ENCODE results near the gene RPL18A. TPM values are rescaled to one million over a fixed set of nuclear protein-coding genes. Genes with fewer than 3 reads are reported as not detected.

Gene RPL18A
- total RNA-seq, 1 experiment from 2014 or later = 2,837 TPM

GRCh38 chr19:17842663-17843291, 16.9 kb upstream of the RPL18A start:
- no peak overlapping the region for H2BK5ac ChIP-seq (ENCODE audit: insufficient read length, low read length)
- H3K4me1 Mint-ChIP-seq = peaks cover 6 to 13% of the 10 kb centered on the region in 2 experiments
- no peak overlapping the region for H2BK12ac ChIP-seq (ENCODE audit: insufficient read length, low read depth, low read length)
- no peaks in the 10 kb centered on the region; a peak in 1 of 5 replicates for H3K9me3 Mint-ChIP-seq
- no peaks in the 10 kb centered on the region for H3K4me1 ChIP-seq (ENCODE audit: insufficient read depth, low read length)
- H3K4me3 Mint-ChIP-seq = peak overlapping the region; percentile 69 to 78
- no peak for TF ChIP-seq CTCF (conservative IDR thresholded peaks at IDR 0.05)
- H4K20me1 ChIP-seq (ENCODE audit: control insufficient read depth, insufficient read depth, insufficient read length) = no peaks in the 10 kb centered on the region
- WGBS (ENCODE audit: extremely low coverage, insufficient read length, low lambda C conversion rate) = no CpG with 5 or more reads among the region's 20 CpGs
- no peak overlapping the region for H2AFZ ChIP-seq (ENCODE audit: low read length)
- H4K8ac ChIP-seq (replicated peaks; ENCODE audit: insufficient read length, low read depth, low read length) = no peak overlapping the region
- no peak overlapping the region for H3T11ph ChIP-seq (ENCODE audit: low read length)
- H3K27ac ChIP-seq (ENCODE audit: insufficient read length, low read depth, low read length) = no peak overlapping the region
- H3K27ac Mint-ChIP-seq = no peak overlapping the region
- no peak overlapping the region for H2BK20ac ChIP-seq (ENCODE audit: low read depth, low read length, poor library complexity, severe bottlenecking)
- DNase-seq = no peak
- no peak overlapping the region for H2BK15ac ChIP-seq (ENCODE audit: low read depth, low read length)
- no peaks in the 10 kb centered on the region for H3K79me1 ChIP-seq (ENCODE audit: insufficient read depth, low read depth, low read length, poor library complexity, severe bottlenecking)
- no peaks in the 10 kb centered on the region for H3K79me2 ChIP-seq (ENCODE audit: insufficient read depth, low read length)
- H3K9ac ChIP-seq (ENCODE audit: extremely low read depth, insufficient read length, low read length) = peak overlapping the region; percentile 39
- H3K23ac ChIP-seq (ENCODE audit: insufficient read length, low read depth, low read length) = no peak overlapping the region
- H4K5ac ChIP-seq (ENCODE audit: insufficient read length, low read depth, low read length) = no peak overlapping the region
- no peaks in the 10 kb centered on the region; a peak in 1 of 7 replicates for H3K36me3 Mint-ChIP-seq (ENCODE audit: insufficient read depth in 1 of 3, low read depth in 3 of 3)
- H3K27me3 Mint-ChIP-seq (ENCODE audit: low read depth) = peaks cover 52% of the 10 kb centered on the region
- H3K4ac ChIP-seq (ENCODE audit: low read depth, low read length) = no peak overlapping the region
- H3K56ac ChIP-seq (ENCODE audit: insufficient read length, low read depth, low read length) = no peak overlapping the region
- no peak overlapping the region for H2AK5ac ChIP-seq (ENCODE audit: insufficient read length, low read length)
- no peaks in the 10 kb centered on the region for H3K27me3 ChIP-seq (ENCODE audit: insufficient read depth, low read length)
- peak overlapping the region; percentile 55 for H3K4me2 ChIP-seq (ENCODE audit: insufficient read depth, insufficient read length, low read length)
- H3K18ac ChIP-seq (ENCODE audit: insufficient read length, low read depth, low read length) = no peak overlapping the region
- H3K9me3 ChIP-seq (ENCODE audit: control insufficient read depth, low read depth, low read length) = no peaks in the 10 kb centered on the region
- no peak overlapping the region for H4K91ac ChIP-seq (ENCODE audit: insufficient read length, low read depth, low read length)
- H2BK120ac ChIP-seq (ENCODE audit: low read depth, low read length, poor library complexity, severe bottlenecking) = no peak overlapping the region
- H3K14ac ChIP-seq (ENCODE audit: insufficient read depth, low read length) = peak overlapping the region; percentile 84
- H3K23me2 ChIP-seq (ENCODE audit: insufficient read length, low read depth, low read length, poor library complexity, severe bottlenecking) = peaks cover 11% of the 10 kb centered on the region

Data from H9 (cell line).